Hippocampal formation (tissue), 2 donors: ENCODE measurements around the gene TBC1D5.
"Not testable (repeated sequence)": the region's sequence is repeated elsewhere in the genome, so short reads cannot be mapped to it uniquely, and the experiment has no call there.

Source experiments
- DNase-seq, 2 donors: peaks; one replicate each; lab custom pipeline; 2025; lab: John Stamatoyannopoulos, UW

TBC1D5 gene, protein sequence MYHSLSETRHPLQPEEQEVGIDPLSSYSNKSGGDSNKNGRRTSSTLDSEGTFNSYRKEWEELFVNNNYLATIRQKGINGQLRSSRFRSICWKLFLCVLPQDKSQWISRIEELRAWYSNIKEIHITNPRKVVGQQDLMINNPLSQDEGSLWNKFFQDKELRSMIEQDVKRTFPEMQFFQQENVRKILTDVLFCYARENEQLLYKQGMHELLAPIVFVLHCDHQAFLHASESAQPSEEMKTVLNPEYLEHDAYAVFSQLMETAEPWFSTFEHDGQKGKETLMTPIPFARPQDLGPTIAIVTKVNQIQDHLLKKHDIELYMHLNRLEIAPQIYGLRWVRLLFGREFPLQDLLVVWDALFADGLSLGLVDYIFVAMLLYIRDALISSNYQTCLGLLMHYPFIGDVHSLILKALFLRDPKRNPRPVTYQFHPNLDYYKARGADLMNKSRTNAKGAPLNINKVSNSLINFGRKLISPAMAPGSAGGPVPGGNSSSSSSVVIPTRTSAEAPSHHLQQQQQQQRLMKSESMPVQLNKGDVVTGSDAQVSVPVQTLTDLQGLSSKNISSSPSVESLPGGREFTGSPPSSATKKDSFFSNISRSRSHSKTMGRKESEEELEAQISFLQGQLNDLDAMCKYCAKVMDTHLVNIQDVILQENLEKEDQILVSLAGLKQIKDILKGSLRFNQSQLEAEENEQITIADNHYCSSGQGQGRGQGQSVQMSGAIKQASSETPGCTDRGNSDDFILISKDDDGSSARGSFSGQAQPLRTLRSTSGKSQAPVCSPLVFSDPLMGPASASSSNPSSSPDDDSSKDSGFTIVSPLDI

DNA sequence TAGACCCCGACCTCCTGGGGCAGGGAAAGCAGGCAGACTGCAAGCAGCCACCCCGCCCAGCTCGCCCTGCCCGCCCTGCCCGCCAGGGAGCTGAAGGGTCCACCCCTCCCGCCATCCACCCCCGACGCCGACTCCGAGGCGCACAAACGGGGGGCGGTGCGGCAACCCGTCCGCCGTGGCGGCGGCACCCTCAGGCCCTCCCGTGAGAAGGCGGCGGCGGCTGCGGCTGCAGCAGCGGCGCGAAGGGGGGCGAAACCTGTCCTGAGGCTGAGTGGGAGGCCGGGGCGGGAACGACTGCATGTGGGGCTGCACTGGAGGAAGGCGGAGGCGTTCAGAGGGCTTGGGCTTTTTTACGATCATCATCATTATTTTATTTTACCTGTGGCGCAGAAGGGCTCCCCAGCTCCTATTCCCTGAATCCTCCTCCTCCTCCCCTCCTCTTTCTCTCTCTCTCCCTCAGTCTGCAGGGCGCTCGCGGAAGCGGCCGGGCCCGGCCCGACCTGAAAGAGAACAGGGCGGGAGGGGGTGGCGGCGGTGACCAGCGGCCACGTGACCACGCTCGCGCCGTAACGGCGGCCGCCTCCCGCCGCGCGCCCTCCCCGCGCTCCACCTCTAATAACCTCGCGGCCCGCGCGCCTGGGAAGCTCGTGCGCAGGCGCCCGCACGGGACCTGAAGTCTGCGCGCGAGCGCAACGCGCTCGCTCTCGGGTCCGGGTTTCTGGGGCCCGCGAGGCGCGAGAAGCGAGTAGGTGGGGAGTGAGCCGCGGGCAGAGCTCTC is at the start of gene TBC1D5:
TBC1D5 (minus strand) TSS at position 530 of the 778 bp plus-strand sequence. CDS start 234,061 bp downstream, outside the sequence.
- peak; percentile 92 to 99 for DNase-seq

DNA sequence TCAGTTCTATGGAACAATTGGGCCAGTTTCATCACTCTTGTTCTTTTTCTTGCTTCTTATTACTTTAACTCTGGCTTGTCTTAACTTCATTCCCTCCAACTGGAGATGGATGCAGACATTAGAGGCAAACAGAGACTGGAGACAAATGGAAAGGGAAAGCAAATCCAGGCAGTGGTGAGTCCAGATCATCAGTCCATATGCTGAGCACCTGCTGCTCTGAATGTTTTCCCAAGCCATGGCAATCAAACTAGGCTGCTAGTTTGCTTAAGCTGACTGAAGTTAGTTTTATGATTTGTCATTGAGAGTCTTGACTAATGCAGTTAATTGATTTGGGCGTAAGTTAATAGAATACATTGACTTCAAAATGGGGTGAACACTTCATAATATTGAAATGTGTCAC is 41.0 kb upstream of the TBC1D5 start:
- DNase-seq, result no peak

DNA sequence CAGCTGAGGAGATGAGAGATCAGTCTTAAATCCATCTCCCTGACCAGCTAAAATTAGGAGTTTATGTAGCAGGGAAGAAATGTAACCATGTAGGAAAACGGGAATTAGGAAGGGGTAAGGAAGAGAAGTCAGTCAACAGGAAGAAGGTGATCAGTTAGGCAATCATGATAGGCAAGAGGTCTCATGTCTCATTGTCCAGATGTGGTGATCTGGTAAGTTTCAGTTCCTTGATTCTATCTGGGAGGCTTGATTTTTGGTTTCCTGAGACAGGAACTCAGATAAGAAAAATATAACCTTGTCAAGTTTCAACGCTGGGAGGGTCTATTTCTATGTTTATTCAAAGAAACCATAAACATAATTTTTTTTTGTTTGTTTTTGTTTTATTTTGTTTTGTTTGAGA is 40.3 kb upstream of the TBC1D5 start:
- no peak for DNase-seq

DNA sequence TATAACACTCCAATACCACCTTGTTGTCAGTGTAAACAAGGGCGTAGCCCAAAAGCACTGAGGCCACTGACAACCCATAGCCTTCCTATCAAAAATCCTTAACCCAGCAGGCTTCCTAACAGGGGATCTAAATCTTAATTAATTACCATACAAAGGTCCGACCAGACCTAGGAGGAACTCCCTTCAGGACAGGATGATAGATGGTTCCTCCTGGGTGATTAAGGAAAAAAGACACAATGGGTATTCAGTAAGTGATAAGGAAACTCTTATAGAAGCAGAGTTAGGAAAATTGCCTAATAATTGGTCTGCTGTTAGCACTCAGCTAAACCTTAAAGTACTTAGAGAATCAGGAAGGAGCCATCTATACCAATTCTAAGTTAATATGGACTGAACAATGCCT is 37.9 kb upstream of the TBC1D5 start:
- DNase-seq, result not testable (repeated sequence)

DNA sequence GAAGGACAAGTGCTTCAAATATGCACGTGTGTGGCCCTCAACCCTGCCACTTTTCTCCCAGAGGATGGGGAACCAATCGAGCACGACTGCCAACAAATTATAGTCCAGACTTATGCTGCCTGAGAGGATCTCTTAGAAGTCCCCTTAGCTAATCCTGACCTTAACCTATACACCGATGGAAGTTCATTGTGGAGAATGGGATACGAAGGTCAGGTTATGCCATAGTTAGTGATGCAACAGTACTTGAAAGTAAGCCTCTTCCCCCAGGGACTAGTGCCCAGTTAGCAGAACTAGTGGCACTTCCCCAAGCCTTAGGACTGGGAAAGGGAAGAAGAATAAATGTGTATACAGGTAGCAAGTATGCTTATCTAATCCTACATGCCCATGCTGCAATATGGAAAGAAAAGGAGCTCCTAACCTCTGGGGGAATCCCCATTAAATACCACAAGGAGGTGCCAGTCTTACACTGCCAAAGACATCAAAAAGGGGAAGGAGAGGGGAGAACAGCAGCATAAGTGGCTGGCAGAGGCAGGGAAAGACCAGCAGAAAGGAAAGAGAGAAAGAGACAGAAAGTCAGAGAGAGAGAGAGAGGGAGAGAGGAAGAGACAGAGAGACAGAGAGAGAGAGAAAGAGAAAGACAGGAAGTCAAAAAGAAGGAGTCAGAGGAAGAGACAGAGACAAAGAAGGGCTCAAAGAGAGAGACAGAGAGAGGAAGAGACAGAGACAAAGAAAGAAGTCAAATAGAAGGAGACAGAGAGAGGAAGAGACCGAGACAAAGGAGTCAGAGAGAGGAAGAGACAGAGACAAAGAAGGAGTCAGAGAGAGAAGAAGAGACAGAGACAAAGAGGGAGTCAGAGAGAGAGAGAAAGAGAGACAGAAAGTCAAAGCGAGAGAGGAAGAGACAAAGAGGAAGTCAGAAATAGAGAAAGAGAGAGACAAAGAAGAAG is 37.1 kb upstream of the TBC1D5 start:
- DNase-seq, result not testable (repeated sequence)

DNA sequence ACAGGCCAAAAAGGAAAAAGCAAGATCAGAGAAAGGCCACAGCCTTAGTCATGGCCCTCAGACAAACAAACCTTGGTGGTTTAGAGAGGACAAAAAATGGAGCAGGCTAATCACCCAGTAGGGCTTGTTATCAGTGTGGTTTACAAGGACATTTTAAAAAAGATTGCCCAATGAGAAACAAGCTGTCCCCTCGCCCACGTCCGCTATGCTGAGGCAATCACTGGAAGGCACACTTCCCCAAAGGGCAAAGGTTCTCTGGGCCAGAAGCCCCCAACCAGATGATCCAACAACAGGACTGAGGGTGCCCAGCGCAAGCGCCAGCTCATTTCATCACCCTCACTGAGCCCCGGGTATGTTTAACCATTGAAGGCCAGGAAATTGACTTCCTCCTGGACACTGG is 34.9 kb upstream of the TBC1D5 start:
- not testable (repeated sequence) for DNase-seq

DNA sequence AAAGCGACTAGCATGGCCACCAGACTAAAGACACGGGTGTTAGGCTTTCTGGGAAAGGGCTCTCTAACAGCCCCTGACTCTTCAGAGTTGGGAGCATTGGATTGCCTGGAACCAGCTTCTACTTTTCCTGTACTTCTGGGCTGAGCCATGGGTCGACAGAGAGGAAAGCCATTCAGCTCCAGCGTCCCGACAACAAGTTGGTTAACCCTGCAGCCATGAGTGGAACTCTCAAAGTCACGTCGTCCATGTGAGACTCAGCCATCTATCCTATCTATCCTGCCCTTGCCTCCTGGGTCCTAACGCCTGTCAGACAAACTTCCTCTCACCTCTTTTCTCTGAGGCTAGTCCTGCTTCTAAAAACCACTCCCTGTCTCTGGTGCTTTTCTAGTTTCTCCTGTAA is 32.6 kb upstream of the TBC1D5 start:
- no peak for DNase-seq

DNA sequence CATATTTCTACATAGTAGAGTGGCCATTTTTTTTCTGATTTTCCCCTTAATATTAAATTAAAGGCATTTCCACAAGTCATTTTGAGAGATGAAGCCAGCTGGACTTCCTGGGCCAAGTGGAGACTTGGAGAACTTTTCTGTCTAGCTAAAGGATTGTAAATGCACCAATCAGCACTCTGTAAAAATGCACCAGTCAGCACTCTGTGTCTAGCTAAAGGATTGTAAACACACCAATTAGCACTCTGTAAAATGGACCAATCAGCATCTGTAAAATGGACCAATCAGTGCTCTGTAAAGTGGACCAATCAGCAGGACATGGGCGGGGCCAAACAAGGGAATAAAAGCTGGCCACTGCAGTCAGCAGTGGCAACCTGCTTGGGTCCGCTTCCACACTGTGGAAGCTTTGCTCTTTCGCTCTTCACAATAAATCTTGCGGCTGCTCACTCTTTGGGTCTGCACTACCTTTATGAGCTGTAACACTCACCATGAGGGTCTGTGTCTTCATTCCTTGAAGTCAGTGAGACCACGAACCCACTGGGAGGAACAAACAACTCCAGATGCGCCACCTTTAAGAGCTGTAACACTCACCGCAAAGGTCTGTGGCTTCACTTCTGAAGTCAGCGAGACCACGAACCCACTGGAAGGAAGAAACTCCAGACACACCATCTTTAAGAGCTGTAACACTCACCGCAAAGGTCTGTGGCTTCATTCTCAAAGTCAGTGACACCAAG is 31.9 kb upstream of the TBC1D5 start:
- DNase-seq, result not testable (repeated sequence)

DNA sequence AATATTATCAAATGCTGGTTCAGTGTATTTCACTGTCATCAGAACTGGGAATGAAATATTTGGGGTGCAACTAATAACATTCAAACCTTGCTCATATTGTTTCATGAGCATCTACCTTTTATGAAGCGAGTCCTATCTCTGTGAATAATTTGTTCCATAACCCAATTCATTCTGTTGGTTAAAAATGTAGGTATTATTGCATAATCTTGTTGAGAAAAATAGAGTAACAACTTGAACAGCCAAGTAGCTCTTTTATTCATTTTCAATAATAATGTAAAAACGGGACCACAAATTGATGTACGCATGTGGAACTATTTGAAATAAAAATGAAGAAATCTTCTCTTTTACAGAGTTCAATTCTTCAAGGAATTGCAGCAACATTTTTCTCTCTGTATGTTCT is 30.1 kb upstream of the TBC1D5 start:
- no peak for DNase-seq

DNA sequence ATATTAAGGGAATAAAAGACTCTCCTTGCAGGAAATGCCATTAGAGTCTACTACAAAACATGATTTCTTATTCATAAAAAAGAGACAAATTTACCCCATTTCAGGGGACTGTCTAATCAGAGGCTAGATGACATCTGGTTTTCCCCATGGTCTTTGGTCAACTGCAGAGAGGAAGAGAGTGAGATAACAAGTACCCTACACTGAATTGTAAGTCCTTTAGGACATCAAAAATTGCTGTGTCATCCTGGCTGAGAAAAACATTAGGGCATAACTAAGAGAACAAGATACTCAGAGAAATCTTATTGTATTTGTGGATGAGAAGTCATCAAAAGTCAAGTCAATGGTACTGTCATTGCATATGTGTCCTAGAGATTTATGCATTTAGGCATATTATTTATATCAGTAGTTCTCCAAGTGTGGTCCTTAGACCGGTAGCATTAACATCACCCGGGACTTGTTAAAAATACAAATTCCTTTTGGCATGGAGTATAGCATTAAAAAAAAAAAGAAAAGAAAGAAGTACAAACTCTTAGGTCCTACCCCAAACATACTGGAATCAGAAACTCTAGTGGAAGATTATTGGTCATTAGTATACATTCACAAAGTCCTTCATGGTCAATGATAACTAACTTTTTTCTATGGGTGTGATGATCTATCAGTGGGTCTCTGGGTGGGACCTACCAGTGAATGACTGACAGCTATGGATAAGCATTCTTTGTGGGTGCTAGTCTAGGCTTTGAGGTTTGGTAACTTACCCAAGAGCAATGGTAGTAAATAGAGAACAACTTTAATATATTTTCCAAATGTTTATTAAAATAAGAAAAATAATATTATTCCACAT is 29.0 kb upstream of the TBC1D5 start:
- DNase-seq, result no peak

DNA sequence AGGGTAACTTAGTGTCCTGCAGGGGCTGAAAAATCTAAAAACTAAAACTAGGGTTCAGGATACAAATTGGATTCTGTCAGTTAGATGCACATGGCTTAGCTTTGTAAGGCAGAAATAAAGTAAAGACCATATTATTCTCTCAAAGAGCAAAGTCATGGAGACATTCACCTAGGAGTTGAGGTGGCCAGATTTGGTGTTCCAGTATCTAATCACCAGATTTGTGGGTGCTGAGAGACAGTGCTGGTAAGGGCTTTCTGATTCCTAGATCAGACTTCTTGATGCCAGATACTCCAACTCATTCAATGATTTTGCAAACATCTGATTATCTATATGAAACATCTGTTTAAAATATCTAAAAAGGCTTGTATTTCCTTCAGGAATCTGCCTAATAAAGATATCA is 28.3 kb upstream of the TBC1D5 start:
- DNase-seq, result no peak

DNA sequence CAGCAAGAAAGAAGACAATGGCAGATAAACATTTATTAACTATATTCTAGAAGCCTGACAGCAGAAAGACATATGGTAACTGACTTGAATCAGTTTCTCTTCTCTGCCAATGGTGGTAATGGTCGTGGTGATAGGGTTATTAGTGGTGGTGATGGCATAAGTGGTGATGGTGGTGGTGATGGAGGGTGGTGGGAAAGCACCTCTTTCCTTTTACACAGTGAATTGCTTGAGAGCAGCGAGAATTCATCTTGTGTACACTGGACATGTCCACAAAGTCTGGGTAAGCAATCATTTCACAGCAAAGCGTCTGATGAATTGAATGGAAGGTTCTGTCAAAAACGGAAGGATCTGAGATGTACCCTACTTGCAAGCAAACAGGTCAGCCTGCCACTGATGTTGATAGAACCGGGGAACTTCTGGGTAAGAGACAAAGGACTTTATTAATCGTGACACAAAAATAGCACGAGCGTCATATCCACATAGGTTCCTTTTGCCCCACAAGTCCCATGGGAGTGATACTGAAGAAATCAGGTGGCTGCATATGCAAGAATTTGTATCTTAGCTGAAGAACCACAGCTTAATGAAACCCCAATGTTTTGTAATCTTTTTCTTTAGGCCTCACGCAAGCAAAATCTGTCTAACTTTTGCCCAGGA is 23.5 kb upstream of the TBC1D5 start:
- no peak for DNase-seq

DNA sequence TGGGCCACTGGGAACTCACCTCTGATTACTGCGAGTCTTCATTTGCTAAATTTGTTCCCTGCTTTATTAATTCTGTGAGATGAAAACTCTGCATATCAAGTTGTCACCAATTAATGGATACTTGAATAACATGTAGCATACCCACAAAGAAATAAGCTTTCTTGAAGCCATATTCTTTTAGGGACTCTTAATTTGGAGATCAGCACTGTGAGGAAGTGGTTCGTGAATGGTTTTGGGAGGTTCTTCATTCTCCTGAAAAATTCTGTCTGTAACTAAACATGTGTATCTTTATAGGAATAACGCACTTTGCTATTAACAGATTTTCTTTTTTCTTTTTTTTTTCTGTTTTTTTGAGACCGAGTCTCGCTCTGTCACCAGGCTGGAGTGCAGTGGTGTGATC is 19.1 kb upstream of the TBC1D5 start:
- no peak for DNase-seq

DNA sequence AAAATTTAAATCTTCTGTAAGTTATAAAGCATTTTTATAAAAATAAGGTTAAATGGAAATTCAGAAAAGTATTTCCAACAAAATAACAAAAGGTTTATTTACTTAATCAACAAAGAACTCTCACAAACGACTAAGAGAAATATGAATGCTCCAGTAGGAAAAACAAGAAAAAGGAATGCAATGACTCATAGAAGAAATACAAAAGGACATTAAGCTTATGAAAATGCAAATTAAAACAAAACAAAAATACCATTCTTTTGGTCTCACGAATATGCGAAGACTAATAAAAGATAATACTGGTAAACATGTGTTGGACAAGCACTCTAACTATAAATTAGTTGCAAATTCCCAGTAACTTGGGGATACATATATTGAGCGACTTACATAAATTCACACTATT is 17.5 kb upstream of the TBC1D5 start:
- DNase-seq, result no peak

DNA sequence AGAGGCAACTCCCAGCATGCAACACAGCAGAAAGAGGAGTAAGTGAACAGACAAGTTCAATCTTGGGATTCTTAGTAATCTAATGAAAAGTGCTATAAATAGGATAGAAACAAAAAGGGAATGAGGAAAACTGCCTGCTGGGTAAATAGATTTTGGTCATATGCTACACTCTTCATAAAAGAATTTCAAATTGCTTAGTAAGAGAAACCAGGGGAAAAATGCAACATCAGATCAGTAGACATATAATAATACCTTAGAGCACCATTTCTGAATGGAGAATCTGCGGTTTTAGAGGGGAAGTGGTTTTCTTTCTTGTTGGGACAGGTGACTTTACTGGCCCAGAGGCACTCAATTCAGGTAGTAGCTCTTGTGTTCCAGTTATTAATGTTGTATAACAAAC is 13.4 kb upstream of the TBC1D5 start:
- no peak for DNase-seq

DNA sequence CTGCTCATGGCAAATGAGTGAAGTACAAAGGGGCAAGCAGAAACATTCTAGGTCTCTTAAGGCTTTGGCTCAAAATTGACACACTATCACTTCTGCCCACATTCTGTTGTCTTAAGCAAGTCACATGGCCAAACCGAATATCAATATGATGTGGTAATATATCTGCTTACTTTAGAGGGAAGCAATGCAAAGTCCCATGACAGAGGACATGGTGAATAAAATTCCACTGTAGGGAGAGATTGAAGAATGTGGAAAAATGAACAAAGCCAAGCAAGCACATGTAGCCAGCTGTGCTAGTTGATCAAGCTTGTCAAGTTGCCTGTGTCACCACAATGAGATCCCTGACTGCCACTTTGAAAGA is 11.2 kb upstream of the TBC1D5 start:
- no peak for DNase-seq

DNA sequence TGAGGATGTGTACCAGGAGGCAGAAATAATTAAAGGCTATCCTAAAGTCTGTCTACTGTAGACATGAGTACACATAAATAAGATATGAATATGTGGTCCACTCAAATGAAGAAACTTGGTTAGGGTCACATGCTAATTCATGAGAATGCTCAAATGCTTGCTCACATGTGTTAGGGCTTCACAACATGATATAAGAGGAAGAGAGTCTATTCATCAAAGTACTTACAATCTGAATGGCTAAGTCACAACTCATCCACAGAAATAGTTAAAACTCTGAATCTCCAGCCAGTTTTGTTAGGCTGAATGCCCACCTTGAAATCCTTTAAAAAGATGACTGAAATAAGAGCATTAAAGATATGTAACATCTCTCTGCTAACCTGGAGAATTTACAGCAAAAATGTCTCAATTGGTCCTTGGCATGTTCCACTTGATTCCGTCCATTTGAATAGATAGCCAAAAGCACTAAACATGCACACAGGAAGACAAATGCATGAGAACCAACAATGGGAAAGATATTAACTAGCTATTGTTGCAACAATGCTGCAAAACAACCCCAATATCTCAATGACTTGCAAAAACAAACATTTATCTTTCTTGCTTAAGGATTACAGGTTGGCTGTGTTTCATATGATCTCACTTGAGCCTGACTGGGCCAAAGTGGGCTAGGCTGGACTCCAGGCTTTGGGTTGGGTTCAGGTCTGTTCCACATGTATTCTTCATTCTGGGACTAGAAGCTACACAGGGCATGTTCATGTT is 10.6 kb upstream of the TBC1D5 start:
- no peak for DNase-seq

DNA sequence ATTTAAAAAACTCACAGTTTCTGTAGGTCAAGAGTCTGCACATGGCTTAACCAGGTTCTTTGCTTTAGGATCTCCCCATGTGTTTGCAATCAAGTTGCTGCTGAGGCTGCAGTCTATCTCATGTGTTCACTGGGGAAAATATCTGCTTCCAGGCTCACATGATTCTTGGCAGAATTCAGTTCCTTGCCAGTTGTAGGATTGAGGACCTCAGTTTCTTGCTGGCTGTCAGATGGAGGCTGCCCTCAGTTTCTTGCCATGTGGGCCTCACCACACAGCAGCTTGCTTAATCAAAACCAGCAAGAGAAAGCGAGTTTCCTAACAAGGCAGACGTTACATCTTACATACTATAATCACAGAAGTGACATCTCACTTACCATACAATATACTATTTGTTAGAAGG is 10.0 kb upstream of the TBC1D5 start:
- DNase-seq, result no peak
